ENCODE data around the gene MARCHF10.
A peak's percentile ranks its signal among the peaks of the same experiment; 100 is the strongest.

Gene MARCHF10

GRCh38 chr17:62720126-62720850 is 87.8 kb downstream of the MARCHF10 start:
- no peak for DNase-seq (ENCODE audit: low read depth in 1 of 2, low spot score in 1 of 2)

GRCh38 chr17:62719586-62719985 is 88.5 kb downstream of the MARCHF10 start:
- DNase-seq (ENCODE audit: low read depth in 1 of 2, low spot score in 1 of 2): no peak

GRCh38 chr17:62718429-62718828 is 89.7 kb downstream of the MARCHF10 start:
- no peak for DNase-seq (ENCODE audit: low read depth in 1 of 2, low spot score in 1 of 2)

GRCh38 chr17:62717889-62718288 is 90.2 kb downstream of the MARCHF10 start:
- no peak for DNase-seq (ENCODE audit: low read depth in 1 of 2, low spot score in 1 of 2)

- no peak for DNase-seq (ENCODE audit: low read depth in 1 of 2, low spot score in 1 of 2)
Observed at GRCh38 chr17:62717589-62717855, 90.6 kb downstream of the MARCHF10 start.

GRCh38 chr17:62716834-62717588 is 91.1 kb downstream of the MARCHF10 start:
- no peak for DNase-seq (ENCODE audit: low read depth in 1 of 2, low spot score in 1 of 2)

GRCh38 chr17:62715882-62716390 is 92.2 kb downstream of the MARCHF10 start:
- DNase-seq (ENCODE audit: low read depth in 1 of 2, low spot score in 1 of 2): no peak

- DNase-seq (ENCODE audit: low read depth in 1 of 2, low spot score in 1 of 2): no peak
Observed at GRCh38 chr17:62714016-62714777, 93.9 kb downstream of the MARCHF10 start.

- no peak for DNase-seq (ENCODE audit: low read depth in 1 of 2, low spot score in 1 of 2)
Observed at GRCh38 chr17:62713086-62713881, 94.8 kb downstream of the MARCHF10 start.

GRCh38 chr17:62712171-62712581 is 95.9 kb downstream of the MARCHF10 start:
- DNase-seq (ENCODE audit: low read depth in 1 of 2, low spot score in 1 of 2): no peak

GRCh38 chr17:62708587-62708986 is 99.5 kb downstream of the MARCHF10 start:
- no peak for DNase-seq (ENCODE audit: low read depth in 1 of 2, low spot score in 1 of 2)

GRCh38 chr17:62707425-62707739 is 100.7 kb downstream of the MARCHF10 start:
- DNase-seq (ENCODE audit: low read depth in 1 of 2, low spot score in 1 of 2): no peak

GRCh38 chr17:62706598-62707424 is 101.3 kb downstream of the MARCHF10 start:
- no peak for DNase-seq (ENCODE audit: low read depth in 1 of 2, low spot score in 1 of 2)

- DNase-seq (ENCODE audit: low read depth in 1 of 2, low spot score in 1 of 2): no peak
Observed at GRCh38 chr17:62705778-62706597, 102.1 kb downstream of the MARCHF10 start.

- DNase-seq (ENCODE audit: low read depth in 1 of 2, low spot score in 1 of 2): no peak
Observed at GRCh38 chr17:62705156-62705777, 102.8 kb downstream of the MARCHF10 start.

- no peak for DNase-seq (ENCODE audit: low read depth in 1 of 2, low spot score in 1 of 2)
Observed at GRCh38 chr17:62704381-62704971, 103.6 kb downstream of the MARCHF10 start.

- DNase-seq (ENCODE audit: low read depth in 1 of 2, low spot score in 1 of 2): peak; percentile 46 to 52
Observed at GRCh38 chr17:62703776-62704380, 104.2 kb downstream of the MARCHF10 start.

- no peak for DNase-seq (ENCODE audit: low read depth in 1 of 2, low spot score in 1 of 2)
Observed at GRCh38 chr17:62703261-62703775, 104.8 kb downstream of the MARCHF10 start.
